Measurements from ENCODE around the gene CAMTA1.

DNA sequence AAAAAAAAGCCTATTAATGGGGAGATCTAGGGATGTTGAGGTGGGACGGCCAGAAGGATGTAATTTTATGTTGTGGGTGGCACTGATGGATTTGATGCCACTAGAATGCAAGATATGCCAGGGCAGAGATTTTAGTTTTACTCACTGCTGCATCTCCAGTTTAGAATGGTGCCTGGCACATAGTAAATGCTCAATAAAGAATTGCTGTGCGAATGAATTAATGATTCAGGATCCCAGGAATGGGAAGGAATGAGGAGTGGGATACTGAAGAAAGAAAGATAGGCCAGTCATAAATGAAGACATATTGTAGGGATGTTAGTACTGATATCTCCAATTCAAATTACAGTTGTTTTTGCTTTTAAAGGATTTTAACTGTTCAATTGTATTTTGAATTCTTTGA is 72.6 kb downstream of the CAMTA1 start:
- TF ChIP-seq POLR2AphosphoS5 (IDR thresholded peaks at IDR 0.05): no peak
- TF ChIP-seq, protein P1, sequence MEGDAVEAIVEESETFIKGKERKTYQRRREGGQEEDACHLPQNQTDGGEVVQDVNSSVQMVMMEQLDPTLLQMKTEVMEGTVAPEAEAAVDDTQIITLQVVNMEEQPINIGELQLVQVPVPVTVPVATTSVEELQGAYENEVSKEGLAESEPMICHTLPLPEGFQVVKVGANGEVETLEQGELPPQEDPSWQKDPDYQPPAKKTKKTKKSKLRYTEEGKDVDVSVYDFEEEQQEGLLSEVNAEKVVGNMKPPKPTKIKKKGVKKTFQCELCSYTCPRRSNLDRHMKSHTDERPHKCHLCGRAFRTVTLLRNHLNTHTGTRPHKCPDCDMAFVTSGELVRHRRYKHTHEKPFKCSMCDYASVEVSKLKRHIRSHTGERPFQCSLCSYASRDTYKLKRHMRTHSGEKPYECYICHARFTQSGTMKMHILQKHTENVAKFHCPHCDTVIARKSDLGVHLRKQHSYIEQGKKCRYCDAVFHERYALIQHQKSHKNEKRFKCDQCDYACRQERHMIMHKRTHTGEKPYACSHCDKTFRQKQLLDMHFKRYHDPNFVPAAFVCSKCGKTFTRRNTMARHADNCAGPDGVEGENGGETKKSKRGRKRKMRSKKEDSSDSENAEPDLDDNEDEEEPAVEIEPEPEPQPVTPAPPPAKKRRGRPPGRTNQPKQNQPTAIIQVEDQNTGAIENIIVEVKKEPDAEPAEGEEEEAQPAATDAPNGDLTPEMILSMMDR (IDR thresholded peaks at IDR 0.05): no peak
- TF ChIP-seq POLR2A (IDR thresholded peaks at IDR 0.05): no peak
- no peak for TF ChIP-seq EP300 (IDR thresholded peaks at IDR 0.05)

All from stomach (tissue), 4 donors.